Mesothelial cell of epicardium (in vitro differentiated cells): ENCODE data around the gene LRRK2. TPM values are rescaled to one million over a fixed set of nuclear protein-coding genes. Genes with fewer than 3 reads are reported as not detected.

Source experiments
- DNase-seq, 2 experiments: peaks; one replicate each; pipeline ENCODE4 v3.0.0; 2021; ENCODE audit warnings: low spot score in 2 of 2; ENCODE audit not compliant: unreplicated experiment in 2 of 2
- H3K27ac Mint-ChIP-seq: 2 replicates; pipeline ENCODE4 v1.8.0; 2021; ENCODE audit warnings: mixed read lengths
- H3K27me3 Mint-ChIP-seq: 2 replicates; pipeline ENCODE4 v1.8.0; 2021; ENCODE audit warnings: low read depth, mixed read lengths
- H3K36me3 Mint-ChIP-seq: 2 replicates; pipeline ENCODE4 v1.8.0; 2021; ENCODE audit warnings: mixed read lengths
- H3K4me1 Mint-ChIP-seq: 2 replicates; pipeline ENCODE4 v1.8.0; 2021; ENCODE audit warnings: mixed read lengths
- H3K4me3 Mint-ChIP-seq: 2 replicates; pipeline ENCODE4 v1.8.0; 2021; ENCODE audit warnings: mild to moderate bottlenecking, moderate library complexity, mixed read lengths
- H3K9me3 Mint-ChIP-seq: 2 replicates; pipeline ENCODE4 v1.8.0; 2021; ENCODE audit warnings: mixed read lengths
- total RNA-seq: library from RNA; stranded (reverse); gene quantifications from 3 replicates; pipeline ENCODE4 v1.2.1, GENCODE V29; 2021
- TF ChIP-seq, protein P1 (sequence below): fragments of 200-600 bp; sonication (generic); IDR thresholded peaks from one replicate; pipeline ENCODE4 v1.5.0; 2021; ENCODE audit warnings: antibody characterized with exemption; ENCODE audit not compliant: unreplicated experiment

Gene LRRK2
- total RNA-seq, 1 donor from 2014 or later, result 1.6 TPM

DNA sequence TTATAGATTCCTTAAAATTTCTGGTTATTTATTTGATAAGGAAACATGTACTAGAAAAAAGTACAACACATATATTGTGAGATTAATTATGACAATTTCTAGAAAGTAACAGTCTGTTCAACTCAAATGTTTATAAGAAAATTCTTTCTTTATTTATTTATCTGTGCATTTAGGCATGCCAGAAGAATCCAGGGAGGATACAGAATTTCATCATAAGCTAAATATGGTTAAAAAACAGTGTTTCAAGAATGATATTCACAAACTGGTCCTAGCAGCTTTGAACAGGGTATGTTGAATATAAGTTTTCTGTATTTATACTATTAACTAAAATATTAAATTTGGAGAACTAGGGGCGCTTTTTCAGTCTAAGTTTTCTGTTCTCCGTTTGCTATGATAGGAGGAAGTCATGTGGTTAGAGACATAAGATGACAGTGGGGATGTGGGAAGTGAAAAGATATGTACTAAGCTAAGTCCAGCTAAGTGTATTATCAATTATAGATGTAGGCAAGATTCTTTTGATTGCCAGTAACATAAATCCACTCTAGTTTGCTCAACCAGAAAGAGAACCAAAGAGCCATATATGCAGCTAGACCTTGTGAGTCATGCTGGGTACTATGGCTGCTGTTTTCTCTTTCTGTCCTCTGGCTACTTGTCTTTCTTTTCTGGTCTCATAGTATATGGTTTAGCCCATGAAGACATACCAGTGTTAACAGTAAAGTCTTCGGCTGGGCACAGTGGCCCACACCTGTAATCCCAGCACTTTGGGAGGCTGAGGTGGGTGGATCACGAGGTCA is 39.0 kb downstream of the LRRK2 start:
- H3K4me3 Mint-ChIP-seq, result no peak overlapping the region
- TF ChIP-seq, protein P1, sequence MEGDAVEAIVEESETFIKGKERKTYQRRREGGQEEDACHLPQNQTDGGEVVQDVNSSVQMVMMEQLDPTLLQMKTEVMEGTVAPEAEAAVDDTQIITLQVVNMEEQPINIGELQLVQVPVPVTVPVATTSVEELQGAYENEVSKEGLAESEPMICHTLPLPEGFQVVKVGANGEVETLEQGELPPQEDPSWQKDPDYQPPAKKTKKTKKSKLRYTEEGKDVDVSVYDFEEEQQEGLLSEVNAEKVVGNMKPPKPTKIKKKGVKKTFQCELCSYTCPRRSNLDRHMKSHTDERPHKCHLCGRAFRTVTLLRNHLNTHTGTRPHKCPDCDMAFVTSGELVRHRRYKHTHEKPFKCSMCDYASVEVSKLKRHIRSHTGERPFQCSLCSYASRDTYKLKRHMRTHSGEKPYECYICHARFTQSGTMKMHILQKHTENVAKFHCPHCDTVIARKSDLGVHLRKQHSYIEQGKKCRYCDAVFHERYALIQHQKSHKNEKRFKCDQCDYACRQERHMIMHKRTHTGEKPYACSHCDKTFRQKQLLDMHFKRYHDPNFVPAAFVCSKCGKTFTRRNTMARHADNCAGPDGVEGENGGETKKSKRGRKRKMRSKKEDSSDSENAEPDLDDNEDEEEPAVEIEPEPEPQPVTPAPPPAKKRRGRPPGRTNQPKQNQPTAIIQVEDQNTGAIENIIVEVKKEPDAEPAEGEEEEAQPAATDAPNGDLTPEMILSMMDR, result no peak
- H3K9me3 Mint-ChIP-seq, result peaks cover 8% of the 10 kb centered on the region
- H3K27ac Mint-ChIP-seq, result no peak overlapping the region
- no peak for DNase-seq
- H3K27me3 Mint-ChIP-seq, result no peaks in the 10 kb centered on the region
- no peaks in the 10 kb centered on the region for H3K4me1 Mint-ChIP-seq
- H3K36me3 Mint-ChIP-seq, result no peaks in the 10 kb centered on the region

DNA sequence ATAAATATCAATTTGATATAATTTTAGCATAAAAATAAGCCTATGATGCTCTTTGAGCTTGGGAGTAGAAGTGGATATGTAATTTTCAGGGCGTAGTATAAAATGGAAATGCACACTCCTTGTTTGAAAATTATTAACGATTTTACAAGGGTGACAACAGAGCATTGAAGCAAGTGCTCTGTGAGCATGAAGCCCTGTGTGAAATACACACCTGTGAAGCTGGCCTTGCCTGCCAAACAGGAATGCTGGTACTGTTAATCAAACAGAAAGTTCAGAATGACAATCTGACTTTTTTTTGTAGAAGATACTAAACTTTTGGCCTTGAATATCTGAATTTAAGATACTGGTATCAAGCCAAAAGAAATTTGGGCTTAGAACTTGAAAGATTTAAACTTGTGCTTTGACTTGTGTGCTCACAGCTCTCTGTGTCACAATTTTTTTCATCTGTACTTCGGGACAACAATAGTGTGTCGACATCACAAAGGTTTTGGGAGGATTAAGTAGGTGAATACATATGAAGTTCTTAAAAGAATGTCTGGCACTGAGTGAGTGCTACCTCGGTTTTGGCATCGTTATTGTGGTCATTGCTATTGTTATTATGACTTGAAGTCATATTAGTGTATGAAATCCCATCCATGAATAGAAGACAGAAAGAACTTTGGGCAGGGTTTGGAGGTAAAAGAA is 47.3 kb downstream of the LRRK2 start:
- no peak for DNase-seq
- no peaks in the 10 kb centered on the region for H3K27me3 Mint-ChIP-seq
- H3K9me3 Mint-ChIP-seq, result no peaks in the 10 kb centered on the region
- TF ChIP-seq, protein P1, result no peak
- no peaks in the 10 kb centered on the region for H3K36me3 Mint-ChIP-seq
- H3K4me1 Mint-ChIP-seq, result no peaks in the 10 kb centered on the region
- H3K27ac Mint-ChIP-seq, result no peak overlapping the region
- no peak overlapping the region for H3K4me3 Mint-ChIP-seq

DNA sequence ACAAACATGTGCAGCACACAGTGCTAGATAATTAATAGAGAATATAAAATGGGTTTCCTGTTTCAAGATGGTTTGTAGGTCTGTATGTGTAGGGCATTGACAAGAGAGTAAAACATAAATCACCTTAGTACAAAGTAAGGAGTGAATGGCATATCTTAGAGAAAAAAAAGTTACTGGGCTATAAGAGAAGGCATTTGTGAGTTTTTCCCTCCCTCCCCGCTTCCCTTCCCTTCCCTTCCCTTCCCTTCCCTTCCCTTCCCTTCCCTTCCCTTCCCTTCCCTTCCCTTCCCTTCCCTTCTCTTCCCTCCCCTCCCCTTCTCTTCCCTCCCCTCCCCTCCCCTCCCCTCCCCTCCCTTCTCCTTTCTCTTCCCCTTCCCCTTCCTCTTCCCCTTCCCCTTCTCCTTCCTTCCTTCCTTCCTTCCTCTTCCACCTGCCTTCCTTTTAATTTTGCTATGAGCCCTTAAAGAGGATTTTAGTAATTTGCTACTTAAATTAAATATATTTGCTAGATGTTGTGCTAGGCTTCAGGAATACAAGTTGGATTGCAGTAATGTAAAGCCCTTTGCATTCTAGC is 57.1 kb downstream of the LRRK2 start:
- no peak for DNase-seq
- H3K27me3 Mint-ChIP-seq, result peaks cover 1% of the 10 kb centered on the region
- H3K9me3 Mint-ChIP-seq, result no peaks in the 10 kb centered on the region
- no peaks in the 10 kb centered on the region for H3K4me1 Mint-ChIP-seq
- TF ChIP-seq, protein P1, result no peak
- H3K4me3 Mint-ChIP-seq, result no peak overlapping the region
- no peaks in the 10 kb centered on the region for H3K36me3 Mint-ChIP-seq
- no peak overlapping the region for H3K27ac Mint-ChIP-seq

DNA sequence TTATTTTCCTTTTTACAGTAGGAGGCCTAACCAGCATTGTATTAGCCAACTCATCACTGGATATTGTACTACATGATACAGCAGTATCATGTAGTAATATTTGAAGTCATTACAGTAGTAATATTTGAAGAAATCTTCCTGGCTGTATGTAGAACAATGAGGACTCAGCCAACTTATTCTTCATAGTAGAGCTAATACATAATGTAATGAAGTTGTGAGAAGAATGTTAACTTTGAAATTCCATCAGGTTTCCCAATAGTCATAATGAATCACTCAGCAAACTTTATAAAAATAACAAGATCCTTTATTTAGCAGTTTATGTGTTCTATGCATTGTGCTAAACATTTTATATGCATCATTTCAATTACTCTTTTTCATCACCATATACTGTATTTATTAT is 61.8 kb downstream of the LRRK2 start:
- Mint-ChIP-seq H3K36me3 (no peaks in the 10 kb centered on the region), H3K4me1 (no peaks in the 10 kb centered on the region), H3K27me3 (peaks cover 1% of the 10 kb centered on the region), H3K27ac (no peak overlapping the region), H3K4me3 (no peak overlapping the region), H3K9me3 (peaks cover 12% of the 10 kb centered on the region)
- TF ChIP-seq, protein P1, result no peak
- DNase-seq, result no peak

DNA sequence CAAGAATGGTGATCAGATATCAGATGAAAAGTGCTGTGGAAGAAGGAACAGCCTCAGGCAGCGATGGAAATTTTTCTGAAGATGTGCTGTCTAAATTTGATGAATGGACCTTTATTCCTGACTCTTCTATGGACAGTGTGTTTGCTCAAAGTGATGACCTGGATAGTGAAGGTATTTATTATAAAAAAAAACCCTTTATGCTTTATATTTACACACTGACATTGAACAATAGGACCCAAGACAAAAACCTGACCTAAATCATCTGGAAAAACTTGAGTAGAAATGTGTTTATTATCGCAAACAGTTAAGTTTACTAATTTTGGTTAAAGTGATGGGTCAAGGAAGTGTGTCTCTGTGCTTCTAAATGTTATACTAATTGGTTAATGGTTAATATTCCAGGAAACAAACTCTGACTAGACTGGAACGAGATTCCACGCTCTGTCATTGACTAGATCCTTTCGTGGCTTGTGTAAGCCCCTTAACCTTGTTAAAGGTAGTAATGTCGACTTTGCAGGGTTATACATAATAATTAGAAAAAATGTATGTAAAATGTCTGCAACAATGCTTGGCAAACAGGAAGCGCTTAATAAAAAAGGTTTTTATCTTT is 62.7 kb downstream of the LRRK2 start:
- H3K27me3 Mint-ChIP-seq, result no peaks in the 10 kb centered on the region
- DNase-seq, result no peak
- no peak overlapping the region for H3K27ac Mint-ChIP-seq
- H3K4me3 Mint-ChIP-seq, result no peak overlapping the region
- H3K36me3 Mint-ChIP-seq, result no peaks in the 10 kb centered on the region
- TF ChIP-seq, protein P1, result no peak
- H3K9me3 Mint-ChIP-seq, result peaks cover 12% of the 10 kb centered on the region
- H3K4me1 Mint-ChIP-seq, result no peaks in the 10 kb centered on the region
